ENCODE results near the gene P4HB.

DNA sequence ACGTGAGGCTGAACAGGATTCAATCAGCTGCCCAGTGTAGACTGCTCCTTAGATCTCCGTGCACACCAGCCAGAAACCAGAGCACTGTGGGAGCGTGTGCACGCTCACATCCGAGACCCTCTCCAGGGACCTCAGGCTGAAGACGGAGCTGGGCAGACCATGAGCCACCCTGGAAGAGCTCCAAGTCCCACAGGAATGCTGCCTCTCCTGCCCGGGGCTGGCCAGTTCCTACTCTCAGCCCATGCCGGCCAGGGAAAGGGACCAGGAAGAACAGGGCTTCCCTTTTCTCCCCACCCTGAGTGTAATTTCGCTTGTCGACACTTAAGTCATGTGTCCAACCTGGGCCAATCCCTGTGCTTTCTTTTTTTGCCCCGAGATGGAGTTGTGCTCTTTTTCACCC lies 24.2 kb upstream of the P4HB start:
- no peak for TF ChIP-seq CTCF (IDR thresholded peaks at IDR 0.05)
- TF ChIP-seq EZH2 (IDR thresholded peaks at IDR 0.05; ENCODE audit: borderline replicate concordance, insufficient read depth, low read depth, low read length, poor library complexity, severe bottlenecking): no peak

Measured in B cell (primary cell).